HUES48 (cell line): ENCODE data around the gene TAMALIN.
A peak's percentile ranks its signal among the peaks of the same experiment; 100 is the strongest.

Experiments
- H3K27ac ChIP-seq: one replicate; pipeline ENCODE4 v1.7.0; 2013; ENCODE audit warnings: low read depth, low read length, inconsistent platforms
- H3K27me3 ChIP-seq: 2 replicates; pipeline ENCODE4 v1.6.1; 2013; ENCODE audit warnings: mild to moderate bottlenecking, low read length; ENCODE audit not compliant: control insufficient read depth, insufficient read depth
- H3K36me3 ChIP-seq: 2 replicates; pipeline ENCODE4 v1.6.1; 2013; ENCODE audit warnings: low read length; ENCODE audit not compliant: control insufficient read depth, insufficient read depth
- H3K4me1 ChIP-seq: 2 replicates; pipeline ENCODE4 v1.6.1; 2013; ENCODE audit warnings: mild to moderate bottlenecking, low read length; ENCODE audit not compliant: control insufficient read depth, insufficient read depth
- H3K4me3 ChIP-seq: 2 replicates; pipeline ENCODE4 v1.5.1; 2013; ENCODE audit warnings: mild to moderate bottlenecking, low read depth, low read length
- H3K9ac ChIP-seq: 2 replicates; pipeline ENCODE4 v1.6.1; 2013; ENCODE audit warnings: mild to moderate bottlenecking, low read depth, low read length, moderate library complexity
- H3K9me3 ChIP-seq: 2 replicates; pipeline ENCODE4 v1.6.1; 2013; ENCODE audit warnings: low read length; ENCODE audit not compliant: control insufficient read depth, insufficient read depth

The TAMALIN gene

GRCh38 chr12:52005903-52006703 is 643 bp upstream of the TAMALIN start:
- Histone ChIP-seq H3K4me1 (peaks cover 25% of the 10 kb centered on the region), H3K4me3 (peak overlapping the region; percentile 63; the same call in 1 of the 2 replicates), H3K9me3 (no peaks in the 10 kb centered on the region), H3K9ac (no peak overlapping the region), H3K27ac (no peak overlapping the region), H3K36me3 (no peaks in the 10 kb centered on the region), H3K27me3 (peaks cover 57% of the 10 kb centered on the region)

- Histone ChIP-seq H3K9ac (no peak overlapping the region), H3K36me3 (no peaks in the 10 kb centered on the region), H3K4me1 (peaks cover 25% of the 10 kb centered on the region), H3K27me3 (peaks cover 57% of the 10 kb centered on the region), H3K9me3 (no peaks in the 10 kb centered on the region), H3K4me3 (peak overlapping the region; percentile 63), H3K27ac (no peak overlapping the region)
Measured at GRCh38 chr12:52007158-52007921, 594 bp downstream of the TAMALIN start.

- Histone ChIP-seq H3K27ac (no peak overlapping the region), H3K4me1 (peaks cover 25% of the 10 kb centered on the region), H3K9me3 (no peaks in the 10 kb centered on the region), H3K9ac (no peak overlapping the region), H3K36me3 (no peaks in the 10 kb centered on the region), H3K27me3 (peaks cover 57% of the 10 kb centered on the region), H3K4me3 (peak overlapping the region; percentile 63; the same call in 1 of the 2 replicates)
Measured at GRCh38 chr12:52007982-52008510, 1.3 kb downstream of the TAMALIN start.

- Histone ChIP-seq H3K27me3 (peaks cover 66% of the 10 kb centered on the region), H3K9ac (no peak overlapping the region), H3K36me3 (no peaks in the 10 kb centered on the region), H3K4me1 (peaks cover 31% of the 10 kb centered on the region), H3K4me3 (no peak overlapping the region), H3K9me3 (no peaks in the 10 kb centered on the region), H3K27ac (no peak overlapping the region)
Measured at GRCh38 chr12:52009081-52009751, 2.5 kb downstream of the TAMALIN start.

- Histone ChIP-seq H3K9me3 (no peaks in the 10 kb centered on the region), H3K36me3 (no peaks in the 10 kb centered on the region), H3K4me3 (no peak overlapping the region), H3K9ac (no peak overlapping the region), H3K27ac (peak overlapping the region; percentile 59), H3K27me3 (peaks cover 65% of the 10 kb centered on the region), H3K4me1 (peaks cover 29% of the 10 kb centered on the region)
Measured at GRCh38 chr12:52010152-52010622, 3.4 kb downstream of the TAMALIN start.

- H3K27ac ChIP-seq, result peak overlapping the region; percentile 23
- peaks cover 25% of the 10 kb centered on the region for H3K4me1 ChIP-seq
- H3K9ac ChIP-seq, result no peak overlapping the region
Measured at GRCh38 chr12:52010692-52011601, 4.2 kb downstream of the TAMALIN start.

GRCh38 chr12:52011602-52012214 is 5.0 kb downstream of the TAMALIN start:
- Histone ChIP-seq H3K27me3 (peaks cover 66% of the 10 kb centered on the region), H3K9ac (no peak overlapping the region), H3K36me3 (no peaks in the 10 kb centered on the region)

More at GRCh38 chr12:52010692-52011601, 4.2 kb downstream of the TAMALIN start:
- Histone ChIP-seq H3K36me3 (no peaks in the 10 kb centered on the region), H3K4me3 (no peak overlapping the region), H3K9me3 (no peaks in the 10 kb centered on the region), H3K27me3 (peaks cover 65% of the 10 kb centered on the region)

GRCh38 chr12:52013626-52014310 is 7.0 kb downstream of the TAMALIN start:
- Histone ChIP-seq H3K4me3 (no peak overlapping the region), H3K36me3 (no peaks in the 10 kb centered on the region), H3K27me3 (peaks cover 54% of the 10 kb centered on the region), H3K27ac (no peak overlapping the region), H3K9me3 (no peaks in the 10 kb centered on the region), H3K9ac (no peak overlapping the region), H3K4me1 (peaks cover 21% of the 10 kb centered on the region)

More at GRCh38 chr12:52011602-52012214, 5.0 kb downstream of the TAMALIN start:
- H3K27ac ChIP-seq, result no peak overlapping the region
- H3K9me3 ChIP-seq, result no peaks in the 10 kb centered on the region
- no peak overlapping the region for H3K4me3 ChIP-seq
- H3K4me1 ChIP-seq, result peaks cover 21% of the 10 kb centered on the region
